HG02798 (cell line): ENCODE results near the gene VDAC2.

Experiments
- ATAC-seq: cut with Tn5 transposase; IDR thresholded peaks from one replicate; pipeline ENCODE4 v1.9.1; 2021; ENCODE audit warnings: mild to moderate bottlenecking; ENCODE audit not compliant: unreplicated experiment, poor library complexity

VDAC2 gene

DNA sequence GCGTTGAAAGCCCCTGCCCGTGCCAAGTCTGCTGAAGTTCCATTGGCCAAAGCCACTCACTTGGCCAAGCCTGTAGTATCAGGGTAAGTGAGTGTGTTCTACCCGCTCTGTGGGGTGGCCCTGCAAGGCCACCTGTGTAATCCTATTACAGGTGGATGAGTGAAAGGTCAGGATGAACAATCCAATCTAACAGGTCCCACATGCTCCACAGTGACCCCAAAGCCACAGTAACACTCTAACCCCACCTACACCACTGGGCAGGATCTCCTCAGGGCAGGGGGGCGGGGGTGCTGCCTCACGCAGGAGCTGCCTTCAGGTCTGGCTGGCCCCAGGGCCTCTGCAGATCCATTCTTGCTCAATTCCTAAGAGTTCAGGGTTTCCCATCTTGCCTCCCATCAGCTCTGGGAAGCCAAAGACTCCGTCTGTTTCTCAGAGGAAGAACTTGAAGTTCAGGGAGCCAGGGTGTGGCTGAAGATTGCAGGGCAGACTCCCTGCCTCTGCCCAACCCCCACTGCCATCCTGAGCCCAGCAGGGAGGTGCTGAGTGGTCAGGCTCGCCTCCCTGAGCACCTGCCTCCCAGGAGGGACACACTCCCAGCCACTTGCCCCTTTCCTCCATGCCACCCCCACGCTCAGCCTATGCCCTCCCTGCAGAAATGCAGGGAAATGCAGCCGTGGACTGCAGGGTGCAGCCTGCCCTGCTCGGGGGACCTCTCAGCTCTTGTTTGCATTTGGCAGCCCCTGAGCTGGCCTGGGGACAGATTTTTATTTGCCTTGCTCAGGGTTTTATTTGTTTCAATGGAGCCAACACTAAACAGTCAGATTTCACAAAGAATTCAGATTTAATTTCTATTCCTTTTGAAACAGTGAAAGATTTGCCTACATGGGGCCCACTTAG lies 35.0 kb downstream of the VDAC2 start:
- ATAC-seq = no peak

DNA sequence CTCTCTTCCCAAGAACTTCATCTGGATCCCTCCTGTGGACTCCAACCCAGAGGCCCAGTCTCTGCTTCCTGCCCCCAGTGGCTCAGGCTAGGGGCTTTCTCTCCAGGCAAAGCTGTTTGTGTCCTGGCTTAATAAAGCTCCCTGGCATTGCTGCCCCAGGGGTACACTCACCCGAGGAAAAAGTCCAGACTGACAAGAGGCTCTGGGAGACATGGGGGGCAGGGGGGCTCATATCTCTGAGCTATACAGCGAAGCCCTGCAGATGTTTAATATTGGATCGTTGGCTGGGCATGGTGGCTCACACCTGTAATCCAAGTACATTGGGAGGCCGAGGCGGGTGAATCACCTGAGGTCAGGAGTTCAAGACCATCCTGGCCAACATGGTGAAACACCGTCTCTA lies 35.9 kb downstream of the VDAC2 start:
- ATAC-seq = no peak

DNA sequence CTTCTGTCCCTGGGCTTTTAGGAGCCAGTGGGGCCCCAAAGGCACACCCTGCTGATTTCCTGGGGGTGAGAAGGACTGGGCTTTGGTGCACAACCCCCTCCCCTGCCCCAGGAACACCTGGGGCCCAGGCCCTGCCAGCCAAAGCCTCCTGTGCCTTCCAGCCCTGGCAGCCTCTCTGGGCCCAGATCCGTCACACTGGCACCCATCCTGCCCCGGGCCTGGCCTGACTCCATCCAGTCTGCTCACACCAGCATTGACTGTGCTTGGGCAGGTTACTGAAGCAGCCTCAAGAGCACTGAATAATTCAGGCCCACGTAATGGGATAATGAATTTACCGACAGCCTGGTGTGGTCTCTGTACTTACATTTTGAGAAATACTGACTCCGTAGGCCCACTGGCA lies 37.2 kb downstream of the VDAC2 start:
- ATAC-seq = no peak

DNA sequence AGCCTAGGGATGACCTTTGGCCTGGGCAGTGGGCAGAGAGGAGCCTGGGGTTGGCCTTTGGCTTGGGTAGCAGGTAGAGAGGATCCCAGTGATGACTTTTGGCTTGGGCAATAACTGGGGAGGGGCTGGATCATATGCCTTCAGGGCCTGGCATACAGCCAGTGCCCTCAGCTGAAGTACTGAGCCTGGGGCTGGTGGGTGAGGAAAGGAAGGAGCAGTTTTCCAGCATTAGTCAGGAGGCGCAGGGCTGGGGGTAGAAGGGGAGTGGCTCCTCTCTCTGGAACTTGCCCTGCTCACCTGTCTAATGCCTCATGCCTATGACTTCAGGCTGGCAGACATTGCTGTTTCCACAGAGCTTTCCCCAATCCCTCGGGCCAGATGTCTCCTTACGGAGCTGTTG lies 40.3 kb downstream of the VDAC2 start:
- ATAC-seq = no peak

DNA sequence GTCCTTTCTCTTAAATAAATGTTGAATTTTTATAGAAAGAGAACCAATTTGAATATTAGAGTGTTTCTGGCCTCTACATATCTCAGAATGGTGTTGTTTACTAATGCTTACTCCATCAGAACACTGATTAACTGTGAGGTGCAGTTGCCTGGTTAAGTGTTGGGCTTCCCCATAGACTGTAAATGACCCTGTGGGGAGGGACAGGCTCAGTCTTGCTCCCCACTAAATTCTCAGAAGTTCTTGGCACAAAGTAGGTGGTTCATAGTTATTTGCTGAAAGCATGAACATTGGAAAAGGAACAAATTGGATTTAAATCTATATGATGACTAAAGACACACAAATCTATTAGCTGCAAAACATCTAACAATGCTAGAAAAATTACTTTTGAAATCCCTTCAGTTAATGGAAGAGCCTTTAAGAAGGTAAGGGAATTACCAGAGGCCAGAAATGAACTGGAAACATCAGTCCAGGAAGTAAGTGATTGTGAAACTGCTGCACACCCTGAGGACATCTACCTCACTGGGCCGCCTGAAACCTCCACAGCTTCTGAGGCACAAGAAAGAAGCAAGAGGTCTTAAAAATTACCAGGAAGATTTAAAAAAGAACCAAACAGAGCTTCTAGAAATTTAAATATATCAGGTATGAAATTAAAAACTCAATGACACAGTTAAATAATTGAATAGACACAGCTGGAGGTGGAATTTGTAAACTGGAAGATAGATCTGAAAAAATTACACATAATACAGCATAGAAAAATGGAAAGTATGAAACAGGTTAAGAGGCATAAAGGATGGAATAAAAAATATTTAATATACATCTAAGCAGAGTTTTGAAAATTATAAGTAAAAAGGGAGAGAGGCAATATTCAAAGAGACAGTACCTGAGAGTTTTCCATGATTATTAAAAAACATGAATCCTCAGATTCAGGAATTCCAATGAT lies 43.0 kb downstream of the VDAC2 start:
- no peak for ATAC-seq

DNA sequence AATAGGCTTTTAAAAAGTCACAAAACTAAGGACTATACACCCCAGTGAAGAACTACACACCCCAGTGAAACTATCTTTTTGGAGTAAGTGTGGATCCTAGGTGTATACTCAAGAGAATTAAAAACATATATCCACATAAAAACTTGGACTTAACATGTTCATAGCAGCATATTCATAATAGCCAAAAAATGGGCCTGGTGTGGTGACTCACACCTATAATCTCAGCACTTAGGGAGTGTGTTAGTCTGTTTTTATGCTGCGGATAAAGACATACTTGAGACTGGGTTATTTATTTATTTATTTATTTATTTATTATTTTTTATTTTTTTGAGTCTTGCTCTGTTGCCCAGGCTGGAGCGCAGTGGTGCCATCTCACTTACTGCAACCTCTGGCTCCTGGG lies 44.1 kb downstream of the VDAC2 start:
- ATAC-seq = no peak

DNA sequence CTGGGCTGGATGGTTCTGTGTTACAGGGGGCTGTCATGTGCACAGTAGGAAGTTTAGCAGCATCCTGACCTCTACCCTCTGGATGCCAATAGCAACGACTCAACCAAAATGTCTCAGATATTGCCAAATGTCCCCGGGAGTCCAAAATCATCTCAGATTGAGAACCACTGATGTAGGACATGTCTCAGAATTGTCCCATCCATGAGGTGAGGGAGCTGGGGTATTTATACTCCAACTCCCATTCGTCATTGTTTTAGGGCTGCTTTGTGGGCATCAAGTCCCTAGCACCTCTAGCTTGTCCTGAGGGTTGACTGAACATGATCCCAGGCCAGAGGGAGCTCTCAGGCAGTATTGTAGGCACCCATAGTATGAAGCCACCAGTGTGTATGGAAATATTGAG lies 50.4 kb downstream of the VDAC2 start:
- no peak for ATAC-seq

DNA sequence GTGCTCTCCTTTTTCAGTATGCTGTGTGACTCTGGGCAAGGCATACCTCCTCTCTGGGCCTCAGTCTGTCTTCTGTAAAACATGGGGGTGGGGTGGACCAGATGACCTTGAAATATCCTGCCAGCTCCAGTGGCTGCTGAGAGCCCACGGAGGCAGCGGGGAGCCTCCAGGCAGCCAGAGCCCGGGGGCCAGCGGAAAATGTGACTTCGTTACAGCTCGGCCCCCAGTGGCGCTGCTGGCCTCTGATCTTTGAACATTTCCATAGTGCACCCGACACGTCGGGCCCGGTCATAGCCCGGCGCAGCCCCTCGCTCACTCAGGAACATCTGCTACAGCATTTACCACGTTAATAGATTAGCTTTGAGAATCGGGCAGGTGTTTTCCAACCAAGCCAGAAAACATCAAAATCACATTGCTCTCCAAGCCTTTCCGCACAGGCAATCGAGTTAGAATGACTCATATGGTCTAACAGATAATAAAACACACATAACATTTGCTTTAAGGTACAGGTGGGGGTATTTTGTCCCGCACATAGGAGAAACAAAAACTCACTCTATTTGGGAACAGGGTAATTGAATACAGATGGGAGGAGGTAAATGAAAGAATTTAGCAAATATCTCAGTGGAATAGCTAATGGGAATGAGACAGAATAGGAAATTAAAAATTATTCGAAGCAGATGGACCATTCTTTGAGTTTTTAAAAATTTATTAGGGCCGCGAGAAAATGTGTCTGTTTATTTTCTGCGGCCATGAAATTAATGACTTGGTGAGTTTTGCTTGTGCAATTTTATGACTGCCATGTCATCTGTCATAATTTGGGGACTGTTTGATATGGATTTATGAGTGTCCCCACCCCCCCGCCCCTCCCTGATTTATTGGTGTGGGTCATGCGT lies 51.5 kb downstream of the VDAC2 start:
- no peak for ATAC-seq

DNA sequence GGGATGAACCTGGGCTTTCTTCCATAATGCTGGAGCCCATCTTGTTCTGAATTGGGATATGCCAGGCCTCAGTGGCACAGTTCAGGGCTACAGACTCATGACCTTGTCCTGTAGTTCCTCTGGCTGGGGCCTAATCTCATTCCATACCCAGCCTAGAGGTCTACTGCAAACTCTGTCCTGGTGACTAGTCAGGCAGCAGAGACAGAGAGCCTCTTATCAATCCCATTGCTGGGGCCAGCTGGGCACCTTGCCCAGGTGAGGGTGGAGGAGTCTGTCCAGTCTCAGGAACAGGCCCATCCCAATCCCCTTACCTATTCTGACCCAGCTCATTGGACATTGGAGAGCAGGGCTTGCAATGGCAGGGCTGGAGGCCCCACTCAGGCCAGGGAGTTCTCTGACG lies 53.2 kb downstream of the VDAC2 start:
- ATAC-seq = no peak

DNA sequence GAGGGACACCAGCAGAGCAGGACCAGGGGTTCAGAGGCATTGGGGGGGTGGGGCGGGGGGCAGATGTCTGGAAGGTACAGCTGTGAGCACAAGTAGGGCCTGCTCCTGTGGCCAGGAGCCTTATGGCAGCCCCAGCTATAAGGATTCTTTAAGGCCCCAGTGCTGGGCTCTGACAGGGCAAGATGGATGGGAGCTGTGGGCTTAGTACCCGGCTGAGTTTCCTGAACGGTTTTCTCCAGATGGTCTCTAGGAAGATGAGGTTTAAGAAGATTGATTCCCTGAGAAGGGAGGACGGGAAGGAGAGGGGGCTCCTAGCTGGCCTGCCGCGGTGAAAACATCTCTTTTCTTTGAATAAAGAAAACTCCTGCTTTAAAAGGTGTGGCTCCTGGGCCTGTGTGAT lies 55.3 kb downstream of the VDAC2 start:
- ATAC-seq = no peak

DNA sequence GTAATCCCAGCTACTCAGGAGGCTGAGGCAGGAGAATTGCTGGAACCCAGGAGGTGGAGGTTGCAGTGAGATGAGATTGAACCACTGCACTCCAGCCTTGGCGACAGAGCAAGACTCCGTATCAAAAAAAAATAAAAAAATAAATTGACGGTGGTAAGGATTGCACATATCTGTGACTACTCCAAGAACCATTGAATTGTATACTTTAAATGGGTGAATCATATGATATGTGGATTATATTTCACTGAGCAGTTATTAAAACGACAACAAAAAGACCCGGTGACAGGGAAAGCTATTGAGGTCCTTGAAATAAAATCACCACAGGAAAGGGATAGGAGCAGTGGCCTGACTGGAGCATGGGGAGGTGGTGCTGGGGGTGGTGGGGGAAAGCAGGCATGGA lies 56.3 kb downstream of the VDAC2 start:
- ATAC-seq = no peak

DNA sequence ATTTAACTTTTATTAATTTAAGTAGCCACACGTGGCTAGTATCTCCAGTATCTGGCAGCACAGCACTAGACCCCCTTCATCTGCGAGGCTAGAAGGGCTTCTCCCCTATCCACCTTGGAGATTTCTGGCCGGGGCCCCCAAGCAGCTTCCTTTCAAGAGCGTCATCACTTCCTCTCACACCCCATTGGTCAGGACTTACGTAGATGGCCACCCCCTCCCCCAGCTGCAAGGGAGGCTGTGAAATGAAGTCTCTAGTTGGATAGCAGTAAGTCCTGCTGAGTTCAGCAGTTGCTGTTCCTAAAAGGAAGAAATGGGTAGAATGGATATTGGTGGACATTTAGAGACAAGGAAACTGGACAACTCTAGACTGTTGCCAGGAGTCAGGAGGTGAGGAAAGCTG lies 59.0 kb downstream of the VDAC2 start:
- no peak for ATAC-seq

DNA sequence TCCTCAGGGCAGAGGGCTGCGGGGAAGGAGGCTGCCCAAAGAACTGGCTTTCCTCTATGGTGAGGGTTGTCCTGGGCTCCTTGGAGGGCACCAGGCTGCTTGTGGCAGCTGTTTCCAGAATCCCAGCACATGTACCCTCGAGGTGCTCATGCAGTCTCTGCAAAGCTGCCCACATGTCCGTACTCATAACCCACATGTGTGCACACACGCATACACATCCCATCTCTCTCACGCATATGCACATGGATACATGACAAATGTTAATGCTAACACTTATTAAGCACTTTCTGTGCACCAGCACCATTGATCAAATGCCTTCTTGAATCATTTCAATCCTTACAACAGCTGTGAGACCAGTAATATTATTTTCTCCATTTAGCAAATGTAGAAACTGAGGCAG lies 61.5 kb downstream of the VDAC2 start:
- no peak for ATAC-seq

DNA sequence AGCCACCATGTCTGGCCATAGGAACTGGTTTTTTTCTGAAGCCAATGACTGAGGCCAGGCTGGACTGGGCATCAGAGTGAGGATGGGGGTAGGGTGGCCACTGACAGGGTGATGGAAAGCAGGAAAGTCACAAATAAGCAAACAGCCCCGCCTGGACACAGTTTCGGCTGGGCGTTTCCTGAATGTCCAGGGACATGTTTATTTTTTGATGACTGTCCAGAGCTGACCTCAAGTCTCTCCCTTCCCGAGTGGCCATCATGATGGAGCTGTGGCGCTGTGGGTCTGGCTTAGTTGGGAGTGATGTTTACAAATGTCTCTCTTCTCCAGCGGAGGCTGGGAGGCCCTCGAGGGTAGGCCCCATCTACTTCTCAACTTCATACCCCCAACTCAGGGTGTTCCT lies 62.3 kb downstream of the VDAC2 start:
- no peak for ATAC-seq

DNA sequence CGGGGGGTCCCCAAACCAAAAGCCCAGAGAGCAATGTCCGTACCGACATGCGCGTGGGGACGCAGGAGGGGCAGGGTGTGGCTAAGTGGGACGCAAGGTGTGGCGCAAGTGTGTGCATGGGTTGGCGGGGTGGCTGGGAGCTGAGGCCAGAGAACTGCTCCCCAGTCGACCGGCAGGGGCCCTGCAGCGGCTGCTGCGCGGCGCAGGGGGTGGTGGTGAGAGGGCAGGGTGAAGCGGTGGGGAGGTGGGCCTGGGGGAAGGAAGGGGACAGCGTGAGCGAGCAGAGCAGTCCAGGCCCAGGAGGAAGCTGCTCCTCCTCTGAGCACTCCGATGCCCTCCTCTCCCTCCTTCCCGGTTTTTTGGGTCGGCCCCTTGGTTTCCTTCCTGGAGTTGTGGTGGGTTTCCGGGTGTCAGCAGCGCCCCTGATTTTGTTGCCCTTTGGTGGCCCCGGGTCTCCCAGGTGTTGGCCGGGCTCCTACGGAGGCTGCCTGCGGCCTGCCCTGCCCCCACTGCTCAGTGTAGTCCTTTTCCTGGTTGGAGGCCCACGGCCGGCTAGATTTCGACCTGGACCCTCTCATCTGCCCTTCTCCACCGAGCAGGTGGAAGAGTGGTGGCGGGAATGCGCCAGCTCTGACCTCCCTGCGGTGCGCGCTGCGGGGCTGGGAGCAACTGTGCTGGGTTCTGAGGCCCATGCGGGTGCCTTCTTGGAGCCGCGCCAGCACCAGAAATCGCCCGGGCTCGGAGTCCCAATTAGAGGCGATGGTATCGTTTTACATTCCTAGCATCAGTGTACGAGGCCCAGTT lies 65.7 kb downstream of the VDAC2 start:
- no peak for ATAC-seq

DNA sequence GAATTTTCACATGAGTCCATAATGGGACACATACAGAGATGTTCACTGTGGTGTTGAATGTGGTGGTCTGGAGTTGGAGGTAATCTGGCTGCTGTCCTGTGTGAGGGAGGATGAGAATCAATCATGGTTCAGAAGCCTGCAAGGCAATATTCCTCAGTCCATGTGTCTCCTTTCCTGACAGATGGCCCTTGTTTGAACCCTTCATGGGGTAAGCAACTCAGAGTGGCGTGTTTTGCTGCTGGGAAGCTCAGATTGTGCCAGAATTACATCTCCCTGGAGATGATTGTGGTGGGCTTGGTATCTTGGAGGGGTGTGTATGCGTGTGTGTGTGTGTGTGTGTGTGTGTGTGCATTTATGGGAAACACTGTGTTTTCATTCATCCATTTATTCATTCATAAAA lies 69.6 kb downstream of the VDAC2 start:
- ATAC-seq = no peak
